ENCODE measurements around the gene CRYGB.
"Not testable (repeated sequence)": the region's sequence is repeated elsewhere in the genome, so short reads cannot be mapped to it uniquely, and the experiment has no call there.

CRYGB gene

GRCh38 chr2:208128136-208128535, 17.8 kb downstream of the CRYGB start:
- TF ChIP-seq CTCF (IDR thresholded peaks at IDR 0.05) = no peak
- H3K36me3 Mint-ChIP-seq (ENCODE audit: low read depth) = no peaks in the 10 kb centered on the region
- H3K27ac Mint-ChIP-seq = no peak overlapping the region
- H3K9me3 Mint-ChIP-seq = no peaks in the 10 kb centered on the region
- H3K27me3 Mint-ChIP-seq (ENCODE audit: low read depth, poor library complexity) = peaks cover 3% of the 10 kb centered on the region
- no peak for DNase-seq
- H3K4me3 Mint-ChIP-seq = no peak overlapping the region
- peaks cover 16% of the 10 kb centered on the region for H3K4me1 Mint-ChIP-seq

GRCh38 chr2:208127090-208127489, 18.9 kb downstream of the CRYGB start:
- no peak for DNase-seq
- Mint-ChIP-seq H3K27ac (no peak overlapping the region), H3K4me1 (peaks cover 16% of the 10 kb centered on the region), H3K9me3 (no peaks in the 10 kb centered on the region), H3K27me3 (ENCODE audit: low read depth, poor library complexity) (peaks cover 3% of the 10 kb centered on the region), H3K36me3 (ENCODE audit: low read depth) (no peaks in the 10 kb centered on the region), H3K4me3 (no peak overlapping the region)
- TF ChIP-seq CTCF (IDR thresholded peaks at IDR 0.05) = no peak

DNA sequence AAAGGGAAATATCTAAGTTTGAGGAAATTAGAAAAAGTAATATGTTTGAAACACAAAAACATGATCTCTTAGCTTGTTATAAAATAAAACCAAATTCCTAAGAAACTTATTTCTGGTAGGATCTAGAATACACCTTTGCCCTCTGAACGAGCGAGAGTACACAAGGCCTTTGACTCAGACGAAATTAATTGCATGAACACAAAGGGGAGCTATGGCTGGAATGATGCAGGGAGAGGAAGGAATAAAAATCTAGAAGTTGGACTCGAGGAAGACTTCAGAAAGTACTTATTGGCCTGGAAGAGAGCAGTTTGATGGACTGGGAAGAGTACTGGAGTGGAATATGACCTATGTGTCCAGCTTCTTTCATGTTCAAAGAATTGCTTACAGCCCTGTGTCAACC, 20.7 kb downstream of the CRYGB start:
- Mint-ChIP-seq H3K36me3 (ENCODE audit: low read depth) (no peaks in the 10 kb centered on the region), H3K27ac (no peak overlapping the region), H3K9me3 (no peaks in the 10 kb centered on the region), H3K27me3 (ENCODE audit: low read depth, poor library complexity) (peaks cover 3% of the 10 kb centered on the region), H3K4me3 (no peak overlapping the region), H3K4me1 (peaks cover 7% of the 10 kb centered on the region)
- DNase-seq = no peak
- no peak for TF ChIP-seq CTCF (IDR thresholded peaks at IDR 0.05)

DNA sequence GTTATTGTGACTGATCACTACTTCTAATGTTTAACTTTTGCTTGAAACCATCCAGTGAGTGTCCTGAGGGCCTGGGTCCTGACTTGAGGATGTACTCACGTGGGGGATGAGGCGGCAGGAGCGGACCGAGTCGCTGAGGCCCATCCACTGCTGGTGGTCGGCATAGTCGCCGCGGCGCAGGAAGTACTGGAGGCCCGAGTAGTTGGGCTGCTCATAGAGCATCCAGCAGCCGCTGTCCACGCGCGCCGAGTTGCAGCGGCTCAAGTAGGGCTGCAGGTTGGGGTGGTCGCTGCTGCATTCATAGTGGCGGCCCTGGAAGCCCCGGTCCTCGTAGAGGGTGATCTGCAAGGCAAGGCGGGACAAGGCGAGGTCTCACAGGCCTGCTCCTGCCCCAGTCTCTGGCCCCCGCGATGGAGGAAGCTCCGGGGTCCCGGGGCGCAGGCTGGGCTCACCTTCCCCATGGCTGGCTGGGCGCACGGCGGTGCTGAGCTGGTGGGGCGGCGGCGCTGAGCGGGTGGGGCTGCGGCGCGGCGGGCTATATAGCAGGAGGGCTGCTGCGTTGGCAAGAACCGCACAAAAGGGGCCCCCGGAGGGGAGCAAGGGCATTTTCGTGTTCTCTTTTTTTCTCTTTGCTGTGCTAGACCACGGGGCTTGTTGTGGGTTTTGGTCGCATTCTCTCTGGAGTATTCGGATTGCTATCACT, 21.8 kb downstream of the CRYGB start, which contains the start of gene CRYGD:
TSS of gene CRYGD (minus strand) at position 512 of the 703 bp plus-strand sequence. CDS start at position 461, 51 bp downstream.
- H3K4me3 Mint-ChIP-seq; H3K36me3 Mint-ChIP-seq (ENCODE audit: low read depth); H3K27ac Mint-ChIP-seq; DNase-seq; H3K9me3 Mint-ChIP-seq; H3K27me3 Mint-ChIP-seq (ENCODE audit: low read depth, poor library complexity); H3K4me1 Mint-ChIP-seq: not testable (repeated sequence)

GRCh38 chr2:208122248-208122647, 23.7 kb downstream of the CRYGB start:
- peaks cover 7% of the 10 kb centered on the region for H3K9me3 Mint-ChIP-seq

DNA sequence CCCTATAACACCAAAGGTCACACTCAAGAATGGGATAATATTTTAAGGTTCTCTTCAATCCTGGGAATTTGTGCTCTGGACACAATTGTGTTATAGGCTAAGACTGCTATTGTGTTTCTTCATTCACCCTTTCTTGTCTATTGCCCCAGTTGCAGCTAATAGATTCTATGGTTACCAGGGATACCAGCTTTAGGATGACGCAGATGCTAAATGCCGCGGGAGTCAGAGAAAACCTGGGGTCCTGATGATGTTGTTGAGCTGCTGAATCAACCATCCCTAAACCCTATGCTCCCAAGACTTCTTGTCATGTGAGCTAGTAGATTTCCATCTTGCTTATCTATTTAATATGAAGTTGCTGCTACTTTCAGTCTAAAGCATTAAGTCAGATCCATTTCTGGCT, 27.0 kb downstream of the CRYGB start:
- H3K4me3 Mint-ChIP-seq = no peak overlapping the region

More at GRCh38 chr2:208122248-208122647, 23.7 kb downstream of the CRYGB start:
- Mint-ChIP-seq H3K27ac (no peak overlapping the region), H3K4me1 (no peaks in the 10 kb centered on the region), H3K36me3 (ENCODE audit: low read depth) (no peaks in the 10 kb centered on the region), H3K4me3 (no peak overlapping the region), H3K27me3 (ENCODE audit: low read depth, poor library complexity) (no peaks in the 10 kb centered on the region)
- no peak for TF ChIP-seq CTCF (IDR thresholded peaks at IDR 0.05)
- DNase-seq = no peak

GRCh38 chr2:208117390-208117789, 28.6 kb downstream of the CRYGB start:
- not testable (repeated sequence) for H3K9me3 Mint-ChIP-seq; H3K4me3 Mint-ChIP-seq; H3K27ac Mint-ChIP-seq; DNase-seq; H3K36me3 Mint-ChIP-seq (ENCODE audit: low read depth)
- Mint-ChIP-seq H3K4me1 (peaks cover 14% of the 10 kb centered on the region), H3K27me3 (ENCODE audit: low read depth, poor library complexity) (peaks cover 13% of the 10 kb centered on the region)

More for the DNA sequence above, 27.0 kb downstream of the CRYGB start:
- Mint-ChIP-seq H3K27ac (no peak overlapping the region), H3K27me3 (ENCODE audit: low read depth, poor library complexity) (no peaks in the 10 kb centered on the region), H3K4me1 (no peaks in the 10 kb centered on the region), H3K9me3 (peaks cover 10% of the 10 kb centered on the region), H3K36me3 (ENCODE audit: low read depth) (no peaks in the 10 kb centered on the region)
- no peak for DNase-seq
- TF ChIP-seq CTCF (IDR thresholded peaks at IDR 0.05) = no peak

Measured in nephron progenitor cell (in vitro differentiated cells).